Colonic mucosa (tissue), 4 donors: ENCODE measurements around the gene HRAS. TPM values are rescaled to one million over a fixed set of nuclear protein-coding genes. Genes with fewer than 3 reads are reported as not detected.

Experiments
- DNase-seq: peaks from one replicate; pipeline ENCODE4 v3.0.0-alpha.2; 2020
- H3K27ac ChIP-seq: fragments of 200-600 bp; one replicate; pipeline ENCODE4 v1.8.0; 2021
- H3K27me3 ChIP-seq: fragments of 200-600 bp; one replicate; pipeline ENCODE4 v1.8.0; 2021
- H3K36me3 ChIP-seq: fragments of 200-600 bp; one replicate; pipeline ENCODE4 v1.8.0; 2021
- H3K4me1 ChIP-seq: fragments of 200-600 bp; one replicate; pipeline ENCODE4 v1.8.0; 2021; ENCODE audit warnings: mild to moderate bottlenecking
- H3K4me3 ChIP-seq: fragments of 200-600 bp; one replicate; pipeline ENCODE4 v1.8.0; 2021
- H3K9ac ChIP-seq, 2 donors: one replicate each; pipeline ENCODE4 v1.7.0; 2013; ENCODE audit warnings: control low read depth in 2 of 2, low read depth in 2 of 2, low read length in 2 of 2
- H3K9me3 ChIP-seq: fragments of 200-600 bp; one replicate; pipeline ENCODE4 v1.8.0; 2021
- intact Hi-C: fragments of 100-400 bp; cut with DNase I; formaldehyde crosslinking; loops from one replicate; pipeline ENCODE4 v1.14.1; 2022
- total RNA-seq, 2 donors: library from RNA; stranded (reverse); fragmentation: NEBNext Ultra II Directional in 1 of 2; extraction: Animal tissue kit (Norgen Biotek cat#: 25700) in 1 of 2; gene quantifications; one replicate each; pipeline ENCODE4 v1.2.1, GENCODE V29; 2021
- TF ChIP-seq, protein P1 (sequence below): fragments of 200-600 bp; IDR thresholded peaks from one replicate; pipeline ENCODE4 v1.8.0; 2022; ENCODE audit warnings: antibody characterized with exemption, mild to moderate bottlenecking
- donor health status: healthy.
- donor health status: DM: no; HTN: no; CAD: no.
- donor health status: DM: no; HTN: no; CAD: no.

HRAS gene
- total RNA-seq, 2 donors from 2014 or later = 38.4 to 67.0 TPM

DNA sequence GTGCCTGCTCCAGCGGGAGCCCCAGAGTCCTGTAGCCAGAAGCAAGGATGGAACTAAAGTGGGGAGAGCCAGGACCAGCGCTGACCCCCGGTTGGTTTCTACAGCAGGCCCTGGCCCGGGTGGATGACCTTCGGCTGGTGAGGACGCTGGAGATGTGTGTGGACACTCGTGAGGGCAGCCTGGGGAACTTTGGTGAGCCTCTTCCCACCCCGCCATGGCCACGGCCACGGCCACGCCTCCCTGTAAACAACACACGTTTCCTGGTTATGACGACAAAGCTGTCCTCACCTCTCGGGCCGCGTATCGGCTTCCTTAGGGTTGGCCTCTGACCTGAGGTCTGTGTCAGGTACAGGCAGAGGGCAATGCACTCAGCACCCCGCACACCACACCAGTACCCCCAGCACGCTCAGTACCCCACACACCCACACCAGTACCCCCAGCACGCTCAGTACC is 6.1 kb upstream of the HRAS start:
- no peaks in the 10 kb centered on the region for H3K9me3 ChIP-seq
- H3K27ac ChIP-seq = no peak overlapping the region
- H3K4me1 ChIP-seq = peaks cover 7% of the 10 kb centered on the region
- intact Hi-C loops = no loop called here
- no peaks in the 10 kb centered on the region for H3K27me3 ChIP-seq
- no peak overlapping the region for H3K4me3 ChIP-seq
- H3K9ac ChIP-seq = no peak overlapping the region
- H3K36me3 ChIP-seq = no peaks in the 10 kb centered on the region
- TF ChIP-seq, protein P1, sequence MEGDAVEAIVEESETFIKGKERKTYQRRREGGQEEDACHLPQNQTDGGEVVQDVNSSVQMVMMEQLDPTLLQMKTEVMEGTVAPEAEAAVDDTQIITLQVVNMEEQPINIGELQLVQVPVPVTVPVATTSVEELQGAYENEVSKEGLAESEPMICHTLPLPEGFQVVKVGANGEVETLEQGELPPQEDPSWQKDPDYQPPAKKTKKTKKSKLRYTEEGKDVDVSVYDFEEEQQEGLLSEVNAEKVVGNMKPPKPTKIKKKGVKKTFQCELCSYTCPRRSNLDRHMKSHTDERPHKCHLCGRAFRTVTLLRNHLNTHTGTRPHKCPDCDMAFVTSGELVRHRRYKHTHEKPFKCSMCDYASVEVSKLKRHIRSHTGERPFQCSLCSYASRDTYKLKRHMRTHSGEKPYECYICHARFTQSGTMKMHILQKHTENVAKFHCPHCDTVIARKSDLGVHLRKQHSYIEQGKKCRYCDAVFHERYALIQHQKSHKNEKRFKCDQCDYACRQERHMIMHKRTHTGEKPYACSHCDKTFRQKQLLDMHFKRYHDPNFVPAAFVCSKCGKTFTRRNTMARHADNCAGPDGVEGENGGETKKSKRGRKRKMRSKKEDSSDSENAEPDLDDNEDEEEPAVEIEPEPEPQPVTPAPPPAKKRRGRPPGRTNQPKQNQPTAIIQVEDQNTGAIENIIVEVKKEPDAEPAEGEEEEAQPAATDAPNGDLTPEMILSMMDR = no peak
- DNase-seq = no peak

DNA sequence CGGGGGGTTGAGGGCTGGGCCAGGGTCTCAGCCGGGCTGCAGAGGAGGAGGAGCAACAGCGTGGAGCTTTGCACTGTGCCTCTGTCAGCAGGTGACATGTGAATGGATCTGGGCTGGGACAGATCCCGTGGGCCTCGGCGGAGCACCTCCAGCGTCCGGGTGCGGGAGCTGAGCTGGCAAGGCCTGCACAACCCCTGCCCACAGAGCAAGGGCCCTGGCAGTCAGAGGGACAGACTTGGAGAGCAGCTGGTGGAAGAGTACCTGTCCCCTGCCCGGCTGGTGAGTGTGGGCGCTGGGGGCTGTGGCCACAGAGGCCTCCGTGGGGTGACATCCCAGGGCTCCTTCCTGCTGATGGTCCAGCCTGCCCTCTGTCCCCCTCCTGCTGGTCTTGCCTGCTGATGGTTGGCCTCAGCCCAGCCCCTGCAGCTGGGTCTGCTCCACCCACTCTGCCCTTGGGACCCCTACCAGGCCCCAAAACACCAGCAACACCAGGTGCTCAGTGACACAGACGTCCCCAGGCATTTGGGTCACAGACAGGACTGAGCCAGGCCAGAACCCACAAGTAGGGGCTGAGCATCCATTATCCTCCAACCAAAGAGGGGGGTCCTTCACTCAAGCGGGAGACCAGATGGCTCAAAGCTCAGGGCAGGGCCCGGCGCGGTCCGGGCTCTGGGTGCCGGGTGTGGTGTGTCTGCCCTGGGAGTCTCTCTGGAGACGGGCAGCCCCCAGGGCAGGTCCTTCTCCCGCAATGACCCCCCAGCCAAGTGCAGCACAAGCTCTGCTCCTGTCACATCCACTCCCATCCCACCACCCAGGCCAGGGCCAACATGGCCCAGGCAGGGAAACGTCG is 5.4 kb upstream of the HRAS start:
- no peak for DNase-seq
- intact Hi-C loops = no loop called here
- peaks cover 7% of the 10 kb centered on the region for H3K4me1 ChIP-seq
- no peak overlapping the region for H3K27ac ChIP-seq
- no peak overlapping the region for H3K4me3 ChIP-seq
- no peaks in the 10 kb centered on the region for H3K27me3 ChIP-seq
- TF ChIP-seq, protein P1 = no peak
- no peaks in the 10 kb centered on the region for H3K36me3 ChIP-seq
- H3K9me3 ChIP-seq = no peaks in the 10 kb centered on the region
- H3K9ac ChIP-seq = no peak overlapping the region

DNA sequence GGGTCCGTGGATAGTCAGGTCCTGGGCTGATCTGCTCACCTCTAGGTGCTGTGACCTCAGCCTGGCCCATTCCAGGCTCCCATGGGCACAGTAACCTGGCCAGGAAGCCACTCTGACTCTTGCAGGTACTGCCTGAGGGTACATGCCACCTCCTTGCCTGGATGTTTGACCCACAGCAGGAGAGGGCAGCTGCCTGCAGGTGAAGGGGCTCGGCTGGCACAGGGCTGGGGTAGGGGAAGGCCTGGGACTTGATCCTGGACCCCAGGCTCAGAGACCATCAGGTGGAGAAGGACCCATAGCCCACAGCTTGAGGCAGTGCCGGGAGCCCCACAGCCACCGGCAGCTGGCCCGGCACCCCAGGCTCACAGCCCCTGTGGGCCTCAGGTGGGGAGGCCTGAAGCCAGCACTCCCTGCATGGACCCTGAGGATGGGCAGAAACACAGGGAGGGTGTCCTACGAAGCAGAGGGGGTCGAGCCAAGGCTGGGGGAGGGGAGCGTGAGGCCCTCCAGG is 4.7 kb upstream of the HRAS start:
- no peak overlapping the region for H3K9ac ChIP-seq
- TF ChIP-seq, protein P1 = no peak
- no peak for DNase-seq

DNA sequence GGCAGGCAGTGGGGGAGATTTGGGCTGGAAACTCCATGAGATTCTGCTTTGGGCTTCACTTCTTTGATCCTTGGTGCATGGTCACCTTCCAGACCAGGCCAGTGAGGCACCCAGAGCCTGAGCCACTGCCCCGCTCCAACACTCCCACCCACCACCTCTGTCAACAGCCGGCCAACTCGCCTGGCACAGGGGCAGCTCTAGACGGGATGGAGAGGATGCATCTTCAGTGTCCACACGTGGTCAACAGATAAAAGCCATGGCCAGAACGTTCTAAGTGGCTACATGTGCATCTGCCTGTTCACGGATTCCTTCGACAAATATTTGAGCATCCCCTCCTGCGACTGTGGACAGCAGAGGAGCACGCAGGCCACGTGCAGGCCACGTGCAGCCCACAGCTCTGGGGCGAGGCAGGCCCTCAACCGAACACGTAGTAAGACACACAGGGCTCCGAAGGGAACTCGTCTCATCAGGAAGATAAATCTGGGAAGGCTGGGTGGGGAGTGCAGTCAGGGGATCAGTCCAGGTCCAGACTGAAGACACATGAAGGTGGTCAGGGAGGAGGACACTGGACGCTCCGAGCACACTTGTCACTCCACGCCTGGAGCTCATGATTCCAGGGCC is 3.2 kb upstream of the HRAS start:
- Histone ChIP-seq H3K9me3 (no peaks in the 10 kb centered on the region), H3K36me3 (no peaks in the 10 kb centered on the region), H3K27me3 (no peaks in the 10 kb centered on the region), H3K4me3 (no peak overlapping the region), H3K27ac (no peak overlapping the region), H3K9ac (no peak overlapping the region), H3K4me1 (peaks cover 11% of the 10 kb centered on the region)
- no peak for DNase-seq
- intact Hi-C loops = no loop called here
- TF ChIP-seq, protein P1 = no peak

More for the DNA sequence above, 4.7 kb upstream of the HRAS start:
- H3K27ac ChIP-seq = no peak overlapping the region
- H3K4me3 ChIP-seq = no peak overlapping the region
- H3K36me3 ChIP-seq = no peaks in the 10 kb centered on the region
- intact Hi-C loops = no loop called here
- H3K27me3 ChIP-seq = no peaks in the 10 kb centered on the region
- H3K4me1 ChIP-seq = peaks cover 7% of the 10 kb centered on the region
- no peaks in the 10 kb centered on the region for H3K9me3 ChIP-seq

DNA sequence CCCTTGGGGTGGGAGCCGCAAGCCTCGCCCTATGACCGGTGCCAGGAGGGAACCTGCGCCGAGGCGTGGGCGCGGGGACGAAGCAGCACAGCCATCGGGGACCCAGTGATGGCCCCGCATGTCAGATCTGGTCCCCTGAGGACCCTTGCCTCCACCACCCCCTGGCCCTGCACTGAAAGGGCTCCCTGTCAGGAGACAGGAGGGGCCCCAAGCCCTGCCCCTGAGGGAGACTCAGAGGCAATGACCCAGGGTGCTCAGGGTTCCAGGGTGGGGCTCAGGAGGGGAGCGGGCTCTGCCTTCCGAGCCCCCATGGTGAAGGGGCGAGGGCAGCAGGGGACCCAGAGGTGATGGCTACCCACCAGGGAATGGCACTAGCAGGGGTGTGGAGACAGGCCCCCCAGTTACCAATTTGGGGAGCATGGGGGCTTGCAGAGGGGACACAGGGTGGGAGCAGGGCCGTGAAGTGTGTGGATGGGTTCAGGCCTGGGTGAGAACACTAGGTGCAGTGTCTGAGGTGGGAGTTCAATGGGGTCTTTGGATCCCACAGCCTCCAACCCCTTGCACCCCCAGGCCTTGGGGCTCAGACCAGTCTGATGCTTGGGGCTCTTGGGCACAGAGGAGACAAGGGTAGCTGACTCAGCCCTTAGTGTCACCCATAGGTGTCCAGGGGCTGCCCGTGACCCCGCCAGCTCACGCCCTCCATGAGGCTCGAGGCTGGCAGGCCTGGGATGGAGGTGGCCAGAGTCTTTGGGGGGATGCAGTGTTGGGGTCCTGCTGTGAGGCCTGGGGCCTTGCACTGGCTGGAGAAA is 2.5 kb upstream of the HRAS start:
- H3K27ac ChIP-seq = no peak overlapping the region
- H3K9ac ChIP-seq = peak overlapping the region; percentile 35 to 66
- H3K27me3 ChIP-seq = no peaks in the 10 kb centered on the region
- no peak for DNase-seq
- intact Hi-C loops = no loop called here
- H3K9me3 ChIP-seq = no peaks in the 10 kb centered on the region
- peak overlapping the region; percentile 80 for H3K4me3 ChIP-seq
- peaks cover 11% of the 10 kb centered on the region for H3K4me1 ChIP-seq
- TF ChIP-seq, protein P1 = no peak
- no peaks in the 10 kb centered on the region for H3K36me3 ChIP-seq
